ENCODE results near the gene CCDC74B. TPM values are rescaled to one million over a fixed set of nuclear protein-coding genes. Genes with fewer than 3 reads are reported as not detected.

CCDC74B gene
- total RNA-seq (2022; extraction: Qiagen RNA extraction; ENCODE audit: low read depth): 4.6 to 7.2 TPM (median 6.2 TPM) in 5 replicates

DNA sequence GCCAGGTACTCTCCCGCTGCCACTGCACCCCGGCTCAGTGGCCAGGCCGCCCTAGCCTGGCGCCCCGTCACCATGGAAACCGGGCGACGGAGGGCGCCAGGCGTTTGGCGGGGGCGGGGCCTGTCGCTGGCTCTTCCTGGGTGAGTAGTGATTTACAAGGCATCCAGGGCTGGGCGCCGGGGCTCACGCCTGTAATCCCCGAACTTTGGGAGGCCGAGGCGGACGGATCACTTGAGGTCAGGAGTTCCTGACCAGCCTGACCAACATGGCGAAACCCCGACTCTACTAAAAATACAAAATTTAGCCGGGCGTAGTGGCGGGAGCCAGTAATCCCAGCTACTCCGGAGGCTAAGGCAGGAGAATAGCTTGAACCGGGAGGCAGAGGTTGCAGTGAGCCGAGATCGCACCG, at the start of gene CCDC74B:
TSS of gene CCDC74B (minus strand) at position 107 of the 409 bp plus-strand sequence. CDS start 116 bp downstream, outside the sequence.

DNA sequence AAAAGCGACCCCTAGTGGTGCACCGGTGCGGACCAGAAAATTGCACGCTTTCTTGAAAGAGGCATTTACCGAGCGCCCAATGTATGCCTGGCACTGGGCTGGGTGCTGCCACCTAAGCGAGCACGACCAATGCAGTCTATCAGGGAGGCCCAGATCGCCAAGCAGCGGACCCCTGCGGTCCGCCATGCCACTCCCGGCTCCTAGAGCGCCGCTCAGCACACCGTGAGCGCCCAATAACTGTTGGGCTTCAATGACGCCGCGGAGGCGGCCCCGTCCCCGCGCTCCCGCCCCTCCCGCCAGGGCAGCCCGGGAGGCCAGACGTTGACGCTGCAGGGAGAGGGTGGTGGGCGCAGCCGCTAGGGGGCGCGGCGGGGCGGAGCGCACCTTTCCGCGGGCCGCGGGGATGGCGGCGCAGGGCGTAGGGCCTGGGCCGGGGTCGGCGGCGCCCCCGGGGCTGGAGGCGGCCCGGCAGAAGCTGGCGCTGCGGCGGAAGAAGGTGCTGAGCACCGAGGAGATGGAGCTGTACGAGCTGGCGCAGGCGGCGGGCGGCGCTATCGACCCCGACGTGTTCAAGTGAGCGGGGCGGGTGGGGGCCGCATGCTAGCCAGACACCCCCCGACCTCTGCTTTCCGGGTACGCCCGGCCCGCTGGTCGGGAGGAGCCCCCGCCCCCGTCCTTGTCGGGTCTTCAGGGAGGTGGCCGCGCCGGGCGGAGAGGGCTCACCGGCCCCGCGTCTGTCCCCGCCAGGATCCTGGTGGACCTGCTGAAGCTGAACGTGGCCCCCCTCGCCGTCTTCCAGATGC, 37.2 kb upstream of the CCDC74B start, which contains the start of gene MZT2B:
TSS of gene MZT2B (plus strand) at position 383 of the 803 bp plus-strand sequence. CDS start at position 404, 21 bp downstream.

DNA sequence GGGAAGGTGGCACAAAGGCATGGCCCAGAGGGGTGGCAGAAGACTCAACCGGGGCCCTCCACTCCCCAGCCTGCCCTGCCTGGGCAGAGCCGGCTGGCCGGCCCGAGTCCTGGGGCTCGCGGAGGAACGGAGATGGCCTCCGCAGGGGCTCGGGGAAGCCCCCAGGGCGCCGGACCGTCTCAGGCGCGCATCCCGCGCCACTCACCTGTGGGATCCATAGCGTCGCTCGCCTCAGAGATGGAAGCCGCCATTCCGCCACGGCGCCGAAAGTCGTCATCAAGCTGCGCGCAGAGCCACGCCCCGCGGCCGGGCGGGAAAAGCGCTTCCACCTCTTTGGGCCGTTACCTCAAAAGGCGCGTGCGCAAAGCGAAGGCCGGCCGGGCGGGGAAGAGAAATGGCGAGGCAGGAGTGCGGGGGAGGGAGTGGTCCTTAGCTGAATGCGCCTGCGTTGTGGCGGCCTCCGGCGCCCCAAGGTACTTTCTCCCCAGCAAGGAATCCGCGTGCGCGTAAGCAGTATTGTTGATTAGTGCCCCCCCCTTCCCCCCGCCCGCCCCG, 36.5 kb upstream of the CCDC74B start, which contains the start of gene SMPD4:
TSS of gene SMPD4 (minus strand) at position 278 of the 555 bp plus-strand sequence. CDS start 5,010 bp downstream, outside the sequence.

GRCh38 chr2:130129120-130129829, 15.6 kb downstream of the CCDC74B start, which contains the start of gene POTEF:
TSS of gene POTEF (minus strand) at chr2:130129222. CDS start at chr2:130120515, 8,707 bp downstream.

Other genes starting within 250 kb of the CCDC74B start
- gene RAB6C, start 165.4 kb downstream of the CCDC74B start, total RNA-seq (2022; extraction: Qiagen RNA extraction; ENCODE audit: low read depth): not detected in 5 replicates
- gene POTEF, start 15.9 kb downstream of the CCDC74B start, total RNA-seq (2022; extraction: Qiagen RNA extraction; ENCODE audit: low read depth): not detected in 5 replicates
- gene SMPD4, start 36.5 kb upstream of the CCDC74B start, total RNA-seq (2022; extraction: Qiagen RNA extraction; ENCODE audit: low read depth): 60.1 to 80.8 TPM (median 74.2 TPM) in 5 replicates
- 238 to 456 TPM (median 397 TPM) in 5 replicates for gene MZT2B, start 37.1 kb upstream of the CCDC74B start, total RNA-seq (2022; extraction: Qiagen RNA extraction; ENCODE audit: low read depth)
- 0.62 to 0.97 TPM (median 0.78 TPM) in 5 replicates for gene TUBA3E, start 53.3 kb upstream of the CCDC74B start, total RNA-seq (2022; extraction: Qiagen RNA extraction; ENCODE audit: low read depth)
- gene IMP4, start 197.8 kb upstream of the CCDC74B start, total RNA-seq (2022; extraction: Qiagen RNA extraction; ENCODE audit: low read depth): 113 to 171 TPM (median 156 TPM) in 5 replicates
- 26.8 to 33.1 TPM (median 30.8 TPM) in 5 replicates for gene PTPN18, start 210.9 kb upstream of the CCDC74B start, total RNA-seq (2022; extraction: Qiagen RNA extraction; ENCODE audit: low read depth)